Sigmoid colon (tissue), 4 donors: Measurements from ENCODE around the gene NPPC.

Experiments
- POLR2A ChIP-seq, 2 donors: fragments of 450-650 bp; IDR thresholded peaks; one replicate each; pipeline ENCODE4 v1.6.1; 2016; ENCODE audit warnings: antibody characterized with exemption in 2 of 2, mild to moderate bottlenecking in 2 of 2, moderate library complexity in 2 of 2
- POLR2AphosphoS5 ChIP-seq, 4 donors: sonication (generic); formaldehyde crosslinking; IDR thresholded peaks; one replicate each; pipeline ENCODE4 v1.6.1; 2017; ENCODE audit warnings: antibody characterized with exemption in 4 of 4

GRCh38 chr2:231925303-231926179 lies 655 bp downstream of the NPPC start:
- no peak for TF ChIP-seq POLR2AphosphoS5 (IDR thresholded peaks at IDR 0.05)
- no peak for TF ChIP-seq POLR2A (IDR thresholded peaks at IDR 0.05)
